Fibroblast of pulmonary artery (primary cell): ENCODE results near the gene SGO1.

ENCODE experiments used
- DNase-seq: peaks from one replicate; pipeline ENCODE4 v3.0.0-alpha.2; 2010; ENCODE audit warnings: low read depth
- H3K4me3 ChIP-seq: replicated peaks from 2 replicates; pipeline ENCODE4 v1.5.1; 2011; ENCODE audit warnings: low read depth, mild to moderate bottlenecking, control low read depth, low read length, moderate library complexity
- TF ChIP-seq, protein P1 (sequence below): IDR thresholded peaks from 2 replicates; pipeline ENCODE4 v1.5.1; 2011; ENCODE audit warnings: mild to moderate bottlenecking, control low read depth, low read length, inconsistent platforms; ENCODE audit errors: missing control alignments

The SGO1 gene

DNA sequence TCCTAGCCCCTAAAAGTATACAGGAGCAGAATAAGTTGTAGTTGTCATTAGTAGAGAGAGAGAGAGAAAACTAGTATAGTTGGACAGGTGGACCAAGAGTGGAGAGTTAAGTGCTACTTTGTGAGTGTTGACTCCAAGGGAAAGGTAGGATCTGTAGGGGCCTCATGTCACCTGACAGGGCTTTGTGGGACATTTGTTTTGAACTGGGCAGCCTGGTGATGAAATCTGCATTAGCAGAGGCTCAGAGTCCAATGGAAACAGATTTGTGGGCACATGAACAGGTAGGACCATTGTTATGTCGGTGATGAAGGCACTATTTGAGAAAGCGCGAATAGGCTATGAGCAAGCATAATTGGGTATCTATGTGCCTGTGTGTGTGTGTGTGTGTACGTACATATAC lies 43.5 kb downstream of the SGO1 start:
- no peak for DNase-seq
- TF ChIP-seq, protein P1, sequence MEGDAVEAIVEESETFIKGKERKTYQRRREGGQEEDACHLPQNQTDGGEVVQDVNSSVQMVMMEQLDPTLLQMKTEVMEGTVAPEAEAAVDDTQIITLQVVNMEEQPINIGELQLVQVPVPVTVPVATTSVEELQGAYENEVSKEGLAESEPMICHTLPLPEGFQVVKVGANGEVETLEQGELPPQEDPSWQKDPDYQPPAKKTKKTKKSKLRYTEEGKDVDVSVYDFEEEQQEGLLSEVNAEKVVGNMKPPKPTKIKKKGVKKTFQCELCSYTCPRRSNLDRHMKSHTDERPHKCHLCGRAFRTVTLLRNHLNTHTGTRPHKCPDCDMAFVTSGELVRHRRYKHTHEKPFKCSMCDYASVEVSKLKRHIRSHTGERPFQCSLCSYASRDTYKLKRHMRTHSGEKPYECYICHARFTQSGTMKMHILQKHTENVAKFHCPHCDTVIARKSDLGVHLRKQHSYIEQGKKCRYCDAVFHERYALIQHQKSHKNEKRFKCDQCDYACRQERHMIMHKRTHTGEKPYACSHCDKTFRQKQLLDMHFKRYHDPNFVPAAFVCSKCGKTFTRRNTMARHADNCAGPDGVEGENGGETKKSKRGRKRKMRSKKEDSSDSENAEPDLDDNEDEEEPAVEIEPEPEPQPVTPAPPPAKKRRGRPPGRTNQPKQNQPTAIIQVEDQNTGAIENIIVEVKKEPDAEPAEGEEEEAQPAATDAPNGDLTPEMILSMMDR: no peak
- H3K4me3 ChIP-seq: no peak overlapping the region

DNA sequence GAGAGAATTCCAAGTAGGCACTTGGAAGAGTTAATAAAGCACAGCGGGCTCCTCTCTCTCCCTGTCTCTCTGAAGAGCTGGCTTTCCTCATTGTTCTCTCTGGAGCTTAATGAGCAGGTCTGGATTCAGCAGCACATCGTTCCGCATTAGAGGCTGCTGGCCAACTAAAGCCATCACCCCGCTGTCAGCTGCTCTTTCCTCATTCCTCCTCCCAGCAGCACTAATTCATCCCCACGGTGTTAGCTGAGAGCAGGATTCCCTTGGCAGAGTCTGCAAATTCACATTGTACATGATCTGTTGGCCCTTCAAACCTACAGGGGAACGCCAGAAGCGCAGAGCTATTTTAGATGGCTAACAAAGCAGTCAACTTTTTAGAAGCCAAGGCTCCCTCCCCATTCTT lies 44.2 kb downstream of the SGO1 start:
- TF ChIP-seq, protein P1: no peak
- peak; percentile 36 for DNase-seq
- no peak overlapping the region for H3K4me3 ChIP-seq

DNA sequence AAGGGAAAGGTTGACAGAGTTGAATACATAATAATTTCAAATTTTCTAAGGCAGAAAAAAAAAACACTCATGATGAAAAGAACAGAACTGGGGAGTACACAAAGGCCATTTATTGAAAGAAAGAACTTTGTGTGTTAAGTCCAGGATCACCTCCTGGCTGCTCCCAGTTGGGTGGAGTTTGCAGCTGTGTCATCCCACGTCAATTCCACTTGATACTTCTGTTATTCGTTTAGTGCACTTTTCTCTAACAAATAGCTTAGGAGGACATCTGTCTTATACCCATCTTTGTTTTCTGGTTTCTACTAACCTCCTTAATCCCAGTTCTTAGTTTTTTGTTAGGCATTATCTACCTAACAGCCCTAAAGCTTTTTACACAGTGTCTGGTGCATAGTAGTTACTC lies 44.7 kb downstream of the SGO1 start:
- DNase-seq: no peak
- TF ChIP-seq, protein P1: no peak
- no peak overlapping the region for H3K4me3 ChIP-seq

DNA sequence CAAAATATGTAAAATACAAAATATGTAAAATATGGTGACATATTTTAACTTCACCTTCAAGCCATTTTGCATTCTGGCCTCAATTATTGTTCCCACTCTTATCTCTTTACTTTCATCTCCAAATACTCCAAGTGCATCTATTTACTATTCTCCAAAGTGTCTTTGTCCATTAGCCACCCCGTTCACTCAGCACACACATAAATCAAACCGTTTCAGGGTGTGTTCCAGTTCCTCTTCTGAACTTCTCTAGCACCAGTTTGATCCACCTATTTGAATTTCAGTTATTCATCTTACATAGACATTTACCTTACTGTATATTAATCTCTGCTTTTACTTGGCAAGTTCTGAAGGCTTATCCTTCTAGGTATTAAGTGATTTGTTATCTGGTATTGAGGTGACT lies 45.1 kb downstream of the SGO1 start:
- H3K4me3 ChIP-seq: no peak overlapping the region
- TF ChIP-seq, protein P1: no peak
- no peak for DNase-seq

DNA sequence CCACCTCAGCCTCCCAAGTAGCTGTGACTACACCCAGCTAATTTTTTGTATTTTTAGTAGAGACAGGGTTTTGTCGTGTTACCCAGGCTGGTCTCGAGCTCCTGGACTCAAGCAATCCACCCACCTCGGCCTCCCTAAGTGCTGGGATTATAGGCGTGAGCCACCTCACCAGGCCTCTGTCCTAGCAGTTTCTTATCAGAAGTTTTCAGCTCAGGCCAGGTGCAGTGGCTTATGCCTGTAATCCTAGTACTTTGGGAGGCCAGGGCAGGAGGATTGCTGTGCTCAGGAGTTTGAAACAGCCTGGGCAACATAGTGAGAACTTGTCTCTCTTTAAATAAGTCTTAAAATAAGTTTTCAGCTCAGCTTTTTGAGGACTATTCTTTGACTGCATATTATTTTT lies 48.4 kb downstream of the SGO1 start:
- no peak for DNase-seq
- TF ChIP-seq, protein P1: no peak

DNA sequence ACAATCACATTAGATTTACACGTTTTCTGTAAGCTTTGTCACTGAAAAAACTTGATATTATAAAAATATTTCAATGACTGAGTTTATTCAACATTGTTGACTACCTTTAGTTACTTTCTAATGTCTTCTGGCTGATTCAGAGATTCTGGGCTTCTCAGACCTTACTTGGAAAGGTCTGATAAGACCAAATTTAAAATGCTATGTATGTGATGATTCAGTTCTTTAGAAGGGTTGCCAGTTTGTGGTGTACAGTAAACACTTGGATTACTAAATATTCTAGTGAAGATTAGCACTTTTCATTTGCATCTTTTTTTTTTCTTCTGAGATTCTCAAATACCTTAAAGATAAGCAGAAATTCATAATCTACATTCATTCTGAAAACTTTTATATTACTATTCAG lies 49.8 kb downstream of the SGO1 start:
- TF ChIP-seq, protein P1: no peak
- peak; percentile 16 for DNase-seq
- no peak overlapping the region for H3K4me3 ChIP-seq

More for the DNA sequence above, 48.4 kb downstream of the SGO1 start:
- no peak overlapping the region for H3K4me3 ChIP-seq

DNA sequence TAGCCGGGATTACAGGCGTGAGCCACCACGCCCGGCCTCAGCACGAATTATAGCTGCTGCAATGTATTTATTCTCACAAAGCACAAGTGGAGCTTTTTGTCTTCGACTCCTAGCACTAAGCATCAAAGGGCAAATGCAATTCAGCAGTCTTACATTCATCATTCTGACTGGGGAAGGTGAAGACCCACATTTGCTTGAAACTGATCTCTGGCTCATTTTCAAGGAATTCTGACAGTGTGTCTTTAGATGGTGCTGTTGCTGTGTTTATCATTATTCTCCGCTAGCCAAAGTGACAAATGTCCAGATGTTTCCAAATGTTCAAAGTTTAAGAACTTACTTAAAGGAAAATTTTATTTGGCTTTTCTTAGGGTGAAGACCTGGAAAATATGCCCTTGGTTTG lies 55.9 kb downstream of the SGO1 start:
- H3K4me3 ChIP-seq: no peak overlapping the region
- TF ChIP-seq, protein P1: no peak
- DNase-seq: no peak
